ENCODE results near the gene ARAP2. TPM values are rescaled to one million over a fixed set of nuclear protein-coding genes. Genes with fewer than 3 reads are reported as not detected.

ARAP2 gene
- total RNA-seq, 1 experiment from 2014 or later = 12.0 TPM

DNA sequence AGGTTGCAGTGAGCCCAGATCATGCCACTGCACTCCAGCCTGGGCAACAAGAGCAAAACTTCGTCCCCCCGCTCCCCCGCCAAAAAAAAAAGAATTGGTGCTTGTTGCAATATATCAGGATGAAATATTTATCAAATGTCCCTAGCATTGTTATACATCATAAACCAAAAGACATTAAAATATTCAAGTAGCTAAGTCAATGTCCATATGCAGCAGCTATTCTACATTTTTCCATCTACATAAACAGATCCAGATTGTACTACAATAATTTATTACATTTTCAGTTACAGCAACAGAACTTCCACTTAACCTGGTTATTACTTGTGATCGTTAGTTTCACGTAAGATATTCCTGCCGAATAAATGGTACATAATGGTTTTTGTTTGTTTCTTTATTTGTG is 64.1 kb downstream of the ARAP2 start:
- intact Hi-C loops (cut with micrococcal nuclease) = no loop called here
- Mint-ChIP-seq H3K27me3 (ENCODE audit: insufficient read depth, unreplicated experiment) (no peaks in the 10 kb centered on the region), H3K4me1 (ENCODE audit: insufficient read depth, unreplicated experiment) (no peaks in the 10 kb centered on the region), H3K4me3 (ENCODE audit: unreplicated experiment) (no peak overlapping the region), H3K27ac (ENCODE audit: low read depth, unreplicated experiment) (no peak overlapping the region), H3K9me3 (ENCODE audit: unreplicated experiment) (no peaks in the 10 kb centered on the region), H3K36me3 (ENCODE audit: insufficient read depth, unreplicated experiment) (peaks cover 8% of the 10 kb centered on the region)
- no peak for TF ChIP-seq CTCF (IDR thresholded peaks at IDR 0.05; ENCODE audit: unreplicated experiment)
- POLR2A ChIA-PET = no interaction called here
- CTCF ChIA-PET = interaction anchor here (0.6 kb wide), 1 partner anchor 1047 kb away, joined by 3 read pairs; no protein-coding TSS in a partner anchor
- DNase-seq (ENCODE audit: unreplicated experiment) = no peak
- no TSS peak for BruUV-seq (replicated peaks)

GRCh38 chr4:36178484-36178883 is 65.8 kb downstream of the ARAP2 start:
- no TSS peak for BruUV-seq (replicated peaks)
- no peak overlapping the region for H3K4me3 Mint-ChIP-seq (ENCODE audit: unreplicated experiment)
- intact Hi-C loops (cut with micrococcal nuclease) = no loop called here
- no peak for DNase-seq (ENCODE audit: unreplicated experiment)
- H3K4me1 Mint-ChIP-seq (ENCODE audit: insufficient read depth, unreplicated experiment) = no peaks in the 10 kb centered on the region
- ChIA-PET CTCF (no interaction called here), POLR2A (no interaction called here)
- H3K36me3 Mint-ChIP-seq (ENCODE audit: insufficient read depth, unreplicated experiment) = peaks cover 8% of the 10 kb centered on the region
- H3K27ac Mint-ChIP-seq (ENCODE audit: low read depth, unreplicated experiment) = no peak overlapping the region
- TF ChIP-seq CTCF (IDR thresholded peaks at IDR 0.05; ENCODE audit: unreplicated experiment) = no peak
- no peaks in the 10 kb centered on the region for H3K27me3 Mint-ChIP-seq (ENCODE audit: insufficient read depth, unreplicated experiment)
- no peaks in the 10 kb centered on the region for H3K9me3 Mint-ChIP-seq (ENCODE audit: unreplicated experiment)

DNA sequence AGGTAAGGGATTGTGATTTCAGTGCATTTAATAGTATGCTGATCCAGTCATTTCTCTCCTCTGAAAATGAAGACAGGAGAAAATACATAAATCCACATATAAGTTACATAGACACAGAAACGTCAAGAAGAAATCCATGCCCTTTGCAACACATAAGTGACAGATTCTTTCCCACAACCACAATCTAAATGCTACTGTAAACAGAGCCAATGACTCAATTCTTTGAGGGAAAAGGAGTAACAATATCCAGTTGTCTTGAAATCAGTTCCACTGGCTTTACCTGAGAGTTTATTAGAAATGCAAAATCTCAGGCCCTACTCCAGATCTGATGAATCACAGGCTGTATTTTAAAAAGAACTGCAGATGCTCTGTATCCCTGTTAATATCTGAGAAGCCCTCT is 66.4 kb downstream of the ARAP2 start:
- intact Hi-C loops (cut with micrococcal nuclease) = no loop called here
- H3K4me1 Mint-ChIP-seq (ENCODE audit: insufficient read depth, unreplicated experiment) = no peaks in the 10 kb centered on the region
- no TSS peak for BruUV-seq (replicated peaks)
- ChIA-PET POLR2A (no interaction called here), CTCF (no interaction called here)
- H3K36me3 Mint-ChIP-seq (ENCODE audit: insufficient read depth, unreplicated experiment) = peaks cover 8% of the 10 kb centered on the region
- no peak for DNase-seq (ENCODE audit: unreplicated experiment)
- H3K9me3 Mint-ChIP-seq (ENCODE audit: unreplicated experiment) = no peaks in the 10 kb centered on the region
- no peak overlapping the region for H3K27ac Mint-ChIP-seq (ENCODE audit: low read depth, unreplicated experiment)
- H3K27me3 Mint-ChIP-seq (ENCODE audit: insufficient read depth, unreplicated experiment) = no peaks in the 10 kb centered on the region
- no peak for TF ChIP-seq CTCF (IDR thresholded peaks at IDR 0.05; ENCODE audit: unreplicated experiment)
- H3K4me3 Mint-ChIP-seq (ENCODE audit: unreplicated experiment) = no peak overlapping the region

DNA sequence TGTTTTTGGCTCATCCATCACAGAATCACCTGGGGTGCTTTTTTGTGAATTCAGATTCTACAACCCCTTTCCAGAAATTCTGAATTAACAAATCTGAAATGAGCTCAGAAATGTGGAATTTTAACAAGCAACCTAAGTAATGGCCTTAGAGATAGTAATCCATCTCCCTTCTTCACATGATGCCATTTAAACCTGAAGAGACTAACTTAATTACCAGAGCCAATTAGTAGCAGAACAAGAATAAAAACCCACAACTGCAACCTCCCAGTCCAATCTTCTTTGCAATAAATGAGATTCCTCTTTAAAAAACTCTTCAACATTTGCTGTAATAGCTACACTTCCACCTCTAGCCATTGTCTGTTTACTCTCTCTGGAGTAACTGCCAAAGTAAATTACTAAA is 69.7 kb downstream of the ARAP2 start:
- H3K27me3 Mint-ChIP-seq (ENCODE audit: insufficient read depth, unreplicated experiment) = no peaks in the 10 kb centered on the region
- H3K27ac Mint-ChIP-seq (ENCODE audit: low read depth, unreplicated experiment) = no peak overlapping the region
- H3K4me3 Mint-ChIP-seq (ENCODE audit: unreplicated experiment) = no peak overlapping the region
- intact Hi-C loops (cut with micrococcal nuclease) = no loop called here
- H3K4me1 Mint-ChIP-seq (ENCODE audit: insufficient read depth, unreplicated experiment) = no peaks in the 10 kb centered on the region
- peaks cover 8% of the 10 kb centered on the region for H3K36me3 Mint-ChIP-seq (ENCODE audit: insufficient read depth, unreplicated experiment)
- no peaks in the 10 kb centered on the region for H3K9me3 Mint-ChIP-seq (ENCODE audit: unreplicated experiment)
- ChIA-PET CTCF (interaction anchor here (1.0 kb wide), 1 partner anchor 28 kb away, joined by 3 read pairs; no protein-coding TSS in a partner anchor), POLR2A (interaction anchor here (0.6 kb wide), 1 partner anchor 17 kb away, joined by 3 read pairs; no protein-coding TSS in a partner anchor)
- DNase-seq (ENCODE audit: unreplicated experiment) = no peak
- BruUV-seq (replicated peaks) = no TSS peak
- TF ChIP-seq CTCF (IDR thresholded peaks at IDR 0.05; ENCODE audit: unreplicated experiment) = no peak

Data from MCF 10A (cell line).